Mucosa of gallbladder (tissue), 1 donor: ENCODE results near the gene COBL. TPM values are rescaled to one million over a fixed set of nuclear protein-coding genes. Genes with fewer than 3 reads are reported as not detected.

Experiments used
- DNase-seq: peaks from one replicate; pipeline ENCODE4 v3.0.0-alpha.2; 2020; ENCODE audit warnings: low spot score
- total RNA-seq: library from RNA; stranded (reverse); gene quantifications from one replicate; pipeline ENCODE4 v1.2.1, GENCODE V29; 2021
- donor health status: DM: no; HTN: no; CAD: no.

COBL gene
- total RNA-seq, 1 donor from 2014 or later, result 87.3 TPM

DNA sequence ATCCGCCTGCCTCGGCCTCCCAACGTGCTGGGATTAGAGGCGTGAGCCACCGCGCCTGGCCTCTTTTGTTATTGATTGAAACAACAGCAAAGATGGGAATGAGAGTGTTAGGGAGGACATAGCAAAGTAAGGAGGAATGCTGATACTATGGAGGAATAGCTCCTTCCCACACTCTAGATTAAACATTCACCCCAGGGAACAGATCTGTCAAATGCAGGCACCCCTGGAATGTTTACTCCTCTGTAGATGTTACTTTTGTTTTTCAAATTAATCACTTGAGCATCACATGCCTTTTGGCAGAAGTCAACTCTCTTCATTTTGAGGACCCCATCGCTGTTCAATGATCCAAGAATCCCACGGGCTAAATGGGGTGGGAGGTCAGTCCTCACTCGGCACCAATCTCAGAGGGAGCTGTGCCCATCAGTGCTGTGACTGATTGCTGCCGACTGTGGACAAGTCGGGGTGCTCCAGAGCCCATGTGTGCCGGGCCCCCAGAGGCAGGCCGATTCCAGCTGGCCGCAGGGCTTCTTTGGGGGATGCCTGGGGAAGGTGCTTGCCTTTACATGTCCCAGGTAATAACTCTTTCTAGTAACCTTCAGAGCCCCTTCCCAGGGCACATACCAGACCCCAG lies 10.2 kb upstream of the COBL start:
- no peak for DNase-seq

DNA sequence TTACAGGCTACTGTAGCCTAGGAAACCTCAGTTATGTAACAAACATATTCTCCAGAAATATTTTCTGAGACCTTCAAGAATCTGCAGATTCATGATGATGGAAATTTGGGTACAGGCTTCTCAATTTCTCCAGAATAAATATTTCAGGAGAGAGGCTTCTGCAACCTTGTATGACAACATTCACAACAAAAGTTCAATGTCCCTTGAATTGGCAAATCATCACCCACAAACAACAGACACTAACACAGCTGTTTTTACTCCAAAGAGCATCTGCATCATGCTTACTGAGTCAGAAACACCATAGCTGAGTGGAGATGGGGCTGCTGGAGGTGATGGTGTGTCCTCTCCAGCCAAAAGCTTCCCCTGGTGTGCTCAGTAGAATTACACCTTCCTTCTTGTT lies 9.3 kb upstream of the COBL start:
- no peak for DNase-seq

DNA sequence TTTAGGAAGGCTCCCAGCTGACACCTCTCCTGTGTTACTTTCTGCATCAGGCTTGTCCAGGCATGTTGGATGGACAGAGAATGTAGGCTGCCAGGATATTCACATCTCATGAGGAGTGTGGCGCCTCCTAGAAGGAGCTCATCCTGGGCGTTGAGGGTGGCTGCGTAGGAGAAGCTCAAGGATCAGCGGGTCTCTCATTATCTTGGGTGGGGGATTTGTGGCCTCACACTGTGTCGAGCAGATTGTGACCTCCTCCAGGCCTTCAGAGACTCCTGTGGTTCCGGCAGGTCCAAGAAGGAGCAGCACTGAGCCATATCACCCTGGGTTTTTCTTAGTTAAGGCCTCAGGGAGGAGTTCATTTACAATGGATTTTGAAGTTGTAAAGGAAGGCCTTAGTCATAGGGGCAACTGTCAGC lies 8.7 kb upstream of the COBL start:
- DNase-seq, result no peak

DNA sequence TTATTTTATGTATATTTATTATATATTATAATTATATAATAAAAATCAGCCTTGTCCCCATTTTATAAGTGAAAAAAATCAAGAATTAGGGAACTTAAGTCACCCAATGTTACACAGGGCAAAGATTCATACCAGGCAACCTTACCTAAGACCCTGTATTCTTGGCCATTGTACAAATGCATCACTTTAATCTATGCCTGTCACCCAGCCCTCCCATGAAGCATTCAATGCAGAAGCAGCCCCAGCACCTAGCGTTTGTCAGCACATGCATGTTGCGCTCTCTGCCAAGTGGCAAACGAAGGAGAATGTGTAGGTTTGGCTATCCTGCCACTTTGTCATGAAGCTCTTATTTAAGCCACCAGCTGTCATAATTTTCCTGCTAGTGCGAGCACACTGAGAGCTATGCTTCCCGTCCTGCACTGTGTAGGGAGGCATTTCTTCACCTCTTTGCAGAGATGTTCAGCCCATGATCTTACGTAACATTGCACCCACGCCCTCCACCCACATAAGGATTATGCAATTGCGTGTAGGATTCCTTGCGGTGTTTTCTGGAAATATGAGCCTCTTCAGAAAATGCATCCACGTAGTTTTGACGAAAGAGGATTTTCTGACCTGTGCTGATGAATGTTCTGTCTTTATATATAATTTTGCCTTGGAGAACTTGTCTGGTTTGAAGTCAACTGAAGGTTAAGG lies 7.7 kb upstream of the COBL start:
- DNase-seq, result no peak

DNA sequence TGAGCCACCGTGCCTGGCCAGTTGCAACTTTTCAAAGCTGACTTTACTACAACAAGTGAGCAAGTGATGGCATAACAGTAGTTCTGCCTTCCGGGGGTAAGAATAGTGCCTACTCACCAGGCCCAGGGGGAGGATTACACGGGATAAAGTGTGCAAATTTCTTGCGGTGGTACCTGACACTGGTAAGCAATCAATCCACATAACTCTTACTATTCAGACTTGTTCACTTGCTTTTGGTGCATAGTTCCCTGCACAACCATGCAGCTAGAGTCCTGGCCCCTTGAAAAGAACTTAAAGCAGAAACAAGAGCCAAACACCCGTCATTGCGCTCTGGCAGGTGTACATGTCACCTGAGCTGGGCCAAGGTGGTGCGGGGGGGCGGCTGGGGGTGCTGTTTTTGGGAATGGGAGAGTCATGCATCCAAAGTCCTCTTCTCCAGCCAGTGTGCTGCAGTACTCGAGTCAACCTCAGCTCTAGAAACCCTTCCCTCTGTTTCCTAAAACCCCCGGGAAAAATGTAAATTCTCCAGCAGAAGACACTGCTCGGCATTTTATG lies 5.4 kb upstream of the COBL start:
- no peak for DNase-seq

DNA sequence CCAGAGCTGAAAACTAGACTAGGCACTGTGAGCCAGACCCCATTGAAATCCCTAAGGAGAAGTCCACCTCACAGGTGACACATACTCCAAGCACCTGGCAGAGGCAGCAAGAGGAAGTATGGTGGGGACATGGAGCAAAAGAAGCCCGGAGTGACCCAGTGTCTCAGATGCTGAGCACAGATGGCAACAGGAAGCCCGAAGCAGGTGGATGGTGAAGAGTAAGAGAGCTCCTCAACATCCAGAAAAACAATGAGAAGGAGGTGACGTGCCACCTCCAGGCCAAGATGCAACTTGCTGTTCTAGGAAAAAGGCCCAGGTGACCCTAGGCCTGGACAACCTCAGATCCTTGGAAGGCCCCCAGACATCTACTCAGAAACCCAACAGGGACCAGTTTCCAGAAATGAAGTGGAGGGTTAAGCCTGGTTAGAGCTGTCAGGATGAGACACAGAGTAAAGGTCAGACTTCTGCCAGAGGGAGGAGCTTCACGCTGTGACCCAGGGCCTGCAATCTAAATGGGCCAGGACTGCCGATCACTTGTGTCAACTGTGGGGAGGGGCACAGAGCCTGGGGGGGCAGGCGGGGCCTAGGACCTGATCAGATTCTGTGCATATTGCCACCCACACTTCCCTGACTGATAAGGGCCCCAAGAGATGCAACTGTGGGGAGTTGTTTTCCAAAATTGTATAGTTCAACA lies 2.4 kb upstream of the COBL start:
- DNase-seq, result no peak

DNA sequence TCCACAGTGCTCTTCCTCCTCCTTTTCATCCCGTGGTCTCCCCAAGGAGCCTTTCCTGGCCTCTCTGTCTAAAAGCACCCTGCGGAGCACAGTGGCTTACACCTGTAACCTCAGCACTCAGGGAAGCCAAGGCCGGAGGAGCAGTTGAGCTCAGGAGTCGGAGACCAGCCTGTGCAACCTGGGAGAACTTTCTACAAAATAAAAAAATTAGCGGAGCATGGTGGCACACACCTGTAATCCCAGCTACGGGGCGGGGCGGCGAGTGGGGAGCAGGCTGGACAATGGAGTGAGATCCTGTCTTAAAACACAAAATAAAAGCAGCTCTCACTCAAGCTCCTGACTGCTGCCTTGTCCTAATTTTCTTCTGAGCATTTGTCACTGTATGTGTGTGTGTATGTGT lies 1.4 kb upstream of the COBL start:
- no peak for DNase-seq

DNA sequence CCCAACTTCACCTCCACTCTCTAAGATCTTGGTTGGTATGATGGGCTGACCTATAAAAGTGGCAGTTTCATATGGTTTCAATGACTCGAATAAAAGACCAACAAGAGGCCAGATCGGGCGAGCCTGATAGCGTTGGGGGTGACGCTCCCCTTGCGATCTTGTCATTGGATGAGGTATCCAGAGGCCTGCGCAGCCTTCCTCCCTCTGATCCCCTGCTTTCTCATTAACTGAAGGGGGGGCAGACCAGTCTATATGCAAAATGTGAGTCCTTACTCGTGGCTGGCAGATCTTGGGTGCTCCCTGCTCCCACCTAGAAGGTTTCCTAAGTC lies 937 bp upstream of the COBL start:
- no peak for DNase-seq

DNA sequence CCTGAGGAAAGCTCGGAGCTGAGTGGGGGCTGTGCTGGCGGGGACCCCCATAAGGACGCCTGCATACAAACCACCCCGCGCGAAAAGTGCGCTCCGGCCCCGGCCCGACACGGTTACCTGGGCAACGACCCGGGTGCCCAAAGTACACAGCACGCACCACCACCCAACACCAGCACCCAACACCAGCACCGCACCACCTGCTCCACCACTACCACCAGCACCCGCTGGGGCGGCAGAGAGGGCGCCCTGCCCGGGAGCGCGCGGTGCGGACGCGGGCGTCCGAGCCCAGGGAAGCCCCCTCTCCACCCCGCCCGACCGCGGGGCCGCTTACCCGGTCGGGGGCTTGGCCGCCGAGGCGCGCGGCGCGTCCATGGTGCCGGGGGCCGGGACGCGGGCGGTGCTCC lies 345 bp downstream of the COBL start:
- DNase-seq, result peak; percentile 43

DNA sequence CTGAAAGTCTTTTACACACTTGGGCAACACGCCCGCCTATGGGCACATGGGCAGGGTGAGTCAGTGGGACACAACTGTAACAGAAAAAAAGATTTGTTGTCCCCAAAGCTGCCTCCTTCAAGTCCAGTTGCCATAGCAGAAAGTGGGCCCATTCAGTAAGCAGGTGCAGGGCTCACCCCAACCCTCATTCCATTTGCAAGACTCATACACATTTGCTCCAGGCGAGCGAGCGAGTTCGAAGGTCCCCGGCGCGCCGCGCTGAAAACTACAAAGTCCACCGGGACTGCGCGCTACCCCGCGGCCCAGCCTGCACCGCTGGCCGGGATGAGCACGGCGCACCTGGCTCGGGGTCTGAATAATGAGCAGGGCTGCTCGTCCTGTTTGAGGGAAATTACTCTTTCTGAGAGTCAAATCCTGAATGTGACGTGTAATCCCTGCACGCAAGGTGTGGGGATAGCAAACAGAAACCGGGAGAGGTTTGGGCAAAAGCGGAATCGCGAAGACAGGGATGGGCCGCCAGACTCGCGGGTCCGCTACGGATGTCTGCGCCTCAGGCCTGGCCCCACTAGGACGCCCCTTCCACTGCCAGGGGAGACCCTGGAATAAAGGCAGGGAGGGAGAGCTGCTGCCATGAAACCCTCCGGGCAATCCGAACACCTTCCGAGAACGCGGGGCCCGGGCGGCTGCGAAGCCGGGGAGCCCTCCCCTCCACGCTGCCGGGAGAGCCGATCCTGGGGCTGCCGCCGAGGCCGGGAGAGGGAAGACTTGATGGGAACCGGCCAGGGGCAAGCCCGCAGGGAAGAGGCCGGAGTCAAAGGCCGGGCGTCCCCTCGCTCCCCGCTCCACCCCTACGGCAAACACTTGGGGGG lies 982 bp downstream of the COBL start:
- peak; percentile 69 for DNase-seq

DNA sequence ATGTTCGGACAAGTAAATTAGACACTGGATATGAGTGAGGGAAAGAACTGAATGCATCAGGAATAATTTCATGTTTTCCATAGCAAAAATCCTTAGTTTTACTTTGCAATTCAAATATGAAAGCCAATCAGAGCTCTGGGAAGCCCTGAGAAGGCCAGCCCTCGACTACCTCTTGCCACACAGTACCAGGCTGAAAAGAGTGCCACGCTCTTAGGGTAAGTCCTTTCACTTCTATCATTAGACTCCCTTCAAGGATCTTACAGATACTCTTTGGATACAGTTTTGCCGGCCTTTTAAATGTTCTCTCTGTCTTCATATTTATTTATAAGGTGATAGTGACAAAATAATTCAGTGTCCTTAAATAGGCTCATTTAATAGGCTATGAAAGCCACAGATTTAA lies 1.9 kb downstream of the COBL start:
- DNase-seq, result peak; percentile 26

DNA sequence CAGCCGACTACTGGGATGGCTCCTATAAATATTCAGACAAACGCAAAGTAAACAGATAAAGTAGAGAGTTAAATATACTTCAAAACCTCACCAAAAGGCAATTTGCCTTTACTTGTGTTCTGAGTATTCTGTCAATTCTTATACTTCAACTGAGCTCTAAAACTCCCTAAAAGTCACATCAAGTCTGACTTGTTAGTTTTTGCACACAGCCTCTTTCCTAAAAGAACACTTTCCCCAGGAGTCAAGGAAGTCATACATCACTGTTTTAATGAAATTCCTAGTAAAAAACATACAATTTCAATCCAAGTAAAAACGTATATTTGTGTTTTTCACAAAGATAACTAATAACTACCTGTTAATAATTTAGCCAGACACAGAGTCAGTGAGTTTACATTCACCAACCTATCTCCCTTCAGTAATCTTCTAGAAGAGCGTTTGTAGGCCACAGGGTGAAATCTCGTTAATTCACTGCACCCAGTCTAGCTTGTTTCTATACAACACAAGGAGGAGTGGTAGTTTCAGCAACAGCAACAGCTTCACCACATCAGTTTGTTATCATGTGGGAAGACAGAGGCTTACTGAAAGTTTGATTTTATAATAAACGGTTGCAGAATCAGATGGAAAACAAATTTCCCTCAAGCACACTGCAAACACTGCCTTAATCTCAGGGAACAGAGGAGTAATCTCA lies 2.7 kb downstream of the COBL start:
- DNase-seq, result no peak

DNA sequence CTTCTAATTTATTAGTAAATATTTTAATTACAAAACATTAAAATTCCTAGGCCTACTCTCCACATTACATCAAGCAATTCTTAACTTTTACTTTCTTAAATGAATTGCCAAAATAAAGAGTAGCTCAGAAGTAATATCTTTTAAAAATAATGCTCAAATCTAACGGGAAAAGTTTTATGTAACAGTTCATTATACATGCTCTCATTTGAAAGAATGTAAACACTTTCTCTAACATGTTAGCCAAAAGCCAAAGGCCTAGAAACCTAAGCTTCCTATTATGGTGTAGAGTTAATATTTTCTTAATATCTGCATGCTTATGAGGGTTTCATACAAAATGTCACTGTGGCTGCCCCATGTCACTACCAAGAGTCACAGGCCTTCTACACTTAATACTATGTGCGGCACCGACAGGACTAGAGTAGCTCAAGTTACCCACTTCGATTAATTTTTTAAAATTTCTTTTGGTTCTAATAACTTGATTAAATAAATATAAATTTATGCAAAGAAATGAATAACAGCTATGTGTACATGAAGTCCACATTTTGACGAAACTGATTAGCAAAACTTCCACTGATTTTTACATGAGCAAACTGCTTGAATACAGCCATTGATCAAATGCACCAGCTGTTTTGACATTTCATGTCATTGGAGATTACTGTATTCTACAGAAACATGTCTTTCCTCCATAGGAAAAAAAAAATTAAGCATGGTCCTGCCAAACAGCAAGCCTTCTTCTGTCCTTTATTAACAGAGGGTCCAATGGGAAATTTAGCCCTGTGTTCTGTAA lies 3.5 kb downstream of the COBL start:
- no peak for DNase-seq

DNA sequence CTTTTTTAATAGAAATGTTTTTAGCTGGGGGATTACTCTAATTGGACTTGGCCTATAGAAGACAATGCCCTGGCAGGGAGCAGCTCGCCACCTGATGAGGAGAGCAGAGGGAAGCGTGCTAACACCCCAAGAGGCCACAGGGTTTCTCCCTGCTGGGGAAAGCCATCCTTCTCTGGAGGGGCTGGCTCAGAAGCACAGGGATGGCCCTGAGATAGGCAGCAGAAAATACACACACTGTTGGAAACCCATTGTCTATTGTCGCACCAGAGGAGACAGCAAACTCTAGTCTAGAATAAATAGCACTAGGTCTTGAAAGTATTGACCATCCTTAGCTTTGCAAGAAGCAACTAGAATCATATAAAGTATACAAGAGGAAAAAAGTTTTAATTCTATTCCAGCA lies 5.4 kb downstream of the COBL start:
- no peak for DNase-seq

DNA sequence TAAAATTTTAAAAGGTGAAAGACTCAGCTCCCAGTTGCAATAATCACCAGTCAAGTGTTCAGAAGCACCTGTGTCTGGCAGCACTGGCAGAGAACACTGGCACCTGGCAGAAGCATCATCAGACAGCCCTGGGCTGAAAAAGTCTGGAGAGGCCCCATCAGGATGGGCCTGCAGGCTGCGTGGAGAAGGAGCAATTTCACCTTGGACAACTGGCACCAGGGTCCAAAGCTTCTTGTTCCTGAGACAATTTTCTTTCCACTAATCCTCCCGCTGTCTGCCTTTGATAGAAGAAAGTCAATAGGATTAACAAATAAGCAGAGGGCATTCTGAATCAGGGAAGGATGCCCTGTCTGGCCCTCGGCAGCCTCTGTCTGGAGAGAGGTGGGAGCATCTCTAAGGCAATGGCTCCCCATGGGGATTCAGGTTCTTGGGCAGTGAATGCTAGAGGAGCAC lies 6.5 kb downstream of the COBL start:
- DNase-seq, result no peak

DNA sequence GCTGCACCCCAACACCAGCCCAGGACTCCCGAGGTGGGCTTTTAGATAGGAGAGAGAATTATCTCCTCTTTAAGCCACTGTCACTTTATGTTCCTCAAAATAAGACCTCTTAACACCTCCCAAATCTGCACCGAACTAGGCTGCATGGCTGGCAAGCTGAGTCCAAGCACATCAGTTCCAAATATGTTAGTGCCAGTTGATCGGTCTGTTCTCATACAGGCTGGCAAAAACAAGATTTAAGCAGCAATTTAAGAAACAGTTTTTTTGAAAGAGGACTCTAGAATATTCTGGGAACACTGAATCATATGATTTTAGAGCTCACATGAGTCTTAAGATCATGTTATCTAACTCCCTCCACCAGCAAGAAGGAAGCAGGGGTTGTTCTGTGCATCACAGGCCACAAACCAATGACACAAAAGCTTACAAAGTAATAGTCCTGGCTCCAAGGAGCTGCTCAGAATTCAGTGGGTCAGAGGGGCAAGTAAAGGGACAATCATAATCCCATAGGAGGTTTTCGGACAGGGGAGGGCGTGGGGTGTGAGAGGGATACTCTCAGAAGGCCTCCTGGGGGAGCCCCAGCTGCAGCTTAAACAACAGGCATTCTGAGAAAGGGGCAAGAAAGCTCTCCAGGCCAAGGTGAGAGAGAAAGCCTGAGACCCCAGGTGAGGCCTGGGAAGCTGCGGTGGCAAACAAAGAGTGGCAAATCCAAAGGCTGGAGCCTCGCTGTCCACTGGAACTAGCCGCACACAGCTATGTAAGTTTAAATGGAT lies 7.1 kb downstream of the COBL start:
- no peak for DNase-seq

DNA sequence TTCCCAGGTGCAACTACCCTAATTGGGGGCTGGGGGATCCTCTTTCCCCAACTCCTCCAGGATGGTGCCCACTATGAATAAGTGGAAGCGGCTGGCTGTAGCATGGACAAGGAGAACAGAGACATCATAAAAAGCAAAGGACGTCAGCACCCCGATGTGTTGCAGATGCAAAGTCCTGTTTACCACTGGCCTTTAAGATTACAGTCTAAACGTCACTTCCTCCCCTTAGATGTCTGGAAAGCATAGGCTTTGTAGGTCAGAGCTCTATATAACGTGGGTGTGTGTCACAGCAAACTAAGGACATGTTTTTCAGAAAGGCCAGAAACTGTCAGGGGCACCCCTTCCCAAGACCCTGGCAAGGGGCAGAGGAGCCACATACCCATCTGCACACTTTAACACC lies 7.9 kb downstream of the COBL start:
- DNase-seq, result no peak

DNA sequence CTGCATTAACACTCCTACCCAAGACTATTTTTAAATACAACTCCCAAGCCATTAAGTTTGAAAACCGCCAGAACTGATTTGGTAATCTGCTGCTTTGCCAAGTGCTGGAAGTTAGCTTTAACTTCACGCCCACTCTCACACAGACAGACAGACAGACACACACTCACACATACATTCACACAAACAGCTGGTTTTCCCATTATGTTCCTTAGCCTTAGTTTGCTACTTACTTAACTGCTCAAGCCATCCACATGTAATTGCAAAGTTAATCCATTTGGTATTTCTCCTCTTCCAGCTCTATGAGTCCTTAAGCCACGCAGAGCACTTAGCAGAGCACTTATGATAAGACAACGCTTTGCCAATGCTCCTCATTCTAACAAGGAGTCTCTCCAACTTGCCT lies 8.3 kb downstream of the COBL start:
- DNase-seq, result no peak

DNA sequence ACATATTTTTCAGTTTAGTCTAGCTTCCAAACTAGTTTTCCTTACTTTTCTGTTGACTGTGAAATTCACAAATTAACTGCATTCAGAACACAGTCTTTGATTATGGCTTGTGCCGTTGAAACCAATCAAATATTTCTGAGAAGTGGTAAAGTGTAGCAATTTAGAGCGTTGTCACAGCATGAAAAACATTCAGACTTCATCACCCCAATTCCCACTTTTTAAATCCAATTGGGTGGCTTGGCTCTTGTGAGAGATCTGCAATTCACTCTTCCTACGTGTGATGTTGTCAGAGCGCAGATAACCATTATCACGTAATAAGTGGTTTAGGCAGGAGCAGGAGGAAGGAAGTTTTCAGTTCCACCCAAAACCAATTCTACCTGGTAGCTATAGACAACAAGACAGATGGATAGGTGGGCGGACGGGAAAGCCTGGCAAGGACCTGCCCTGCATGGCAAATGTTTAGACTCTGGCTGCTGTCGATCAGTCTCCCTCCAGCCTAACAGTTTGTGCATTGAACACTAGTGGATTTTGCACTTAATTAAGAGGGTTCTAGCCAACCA lies 8.9 kb downstream of the COBL start:
- DNase-seq, result no peak

DNA sequence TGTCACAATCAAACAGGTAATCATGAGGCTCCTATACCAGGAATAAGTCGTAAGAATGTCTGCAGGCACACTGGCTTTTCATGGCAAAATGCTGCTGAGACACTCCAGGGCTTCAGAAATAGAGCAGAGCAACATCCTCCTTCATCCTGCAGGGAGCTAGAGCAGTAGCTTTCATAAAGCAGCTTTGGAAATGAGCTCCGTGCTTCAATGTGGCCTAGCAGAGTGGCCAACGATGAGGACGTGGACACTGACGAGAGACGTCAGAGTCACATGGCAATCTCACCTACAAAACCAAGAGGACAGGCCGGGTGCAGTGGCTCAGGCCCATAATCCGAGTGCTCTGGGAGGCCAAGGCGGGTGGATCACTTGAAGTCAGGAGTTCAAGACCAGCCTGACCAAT lies 9.8 kb downstream of the COBL start:
- no peak for DNase-seq
